Dermis microvascular lymphatic vessel endothelial cell (primary cell): ENCODE measurements around the gene UPK1A. TPM values are rescaled to one million over a fixed set of nuclear protein-coding genes. Genes with fewer than 3 reads are reported as not detected.
"Not testable (repeated sequence)": the region's sequence is repeated elsewhere in the genome, so short reads cannot be mapped to it uniquely, and the experiment has no call there.

Experiments used
- DNase-seq, 2 donors: peaks; one replicate each; pipeline versions ENCODE4 v3.0.0 to v3.0.0-alpha.2; 2010; ENCODE audit warnings: low read depth in 2 of 2
- total RNA-seq: library from RNA; depleted of rRNA; stranded (reverse); fragments of >200 nt; gene quantifications from 2 replicates; pipeline ENCODE4 v1.2.1, GENCODE V29; 2014

Gene UPK1A
- total RNA-seq, 1 donor from 2014 or later: not detected

DNA sequence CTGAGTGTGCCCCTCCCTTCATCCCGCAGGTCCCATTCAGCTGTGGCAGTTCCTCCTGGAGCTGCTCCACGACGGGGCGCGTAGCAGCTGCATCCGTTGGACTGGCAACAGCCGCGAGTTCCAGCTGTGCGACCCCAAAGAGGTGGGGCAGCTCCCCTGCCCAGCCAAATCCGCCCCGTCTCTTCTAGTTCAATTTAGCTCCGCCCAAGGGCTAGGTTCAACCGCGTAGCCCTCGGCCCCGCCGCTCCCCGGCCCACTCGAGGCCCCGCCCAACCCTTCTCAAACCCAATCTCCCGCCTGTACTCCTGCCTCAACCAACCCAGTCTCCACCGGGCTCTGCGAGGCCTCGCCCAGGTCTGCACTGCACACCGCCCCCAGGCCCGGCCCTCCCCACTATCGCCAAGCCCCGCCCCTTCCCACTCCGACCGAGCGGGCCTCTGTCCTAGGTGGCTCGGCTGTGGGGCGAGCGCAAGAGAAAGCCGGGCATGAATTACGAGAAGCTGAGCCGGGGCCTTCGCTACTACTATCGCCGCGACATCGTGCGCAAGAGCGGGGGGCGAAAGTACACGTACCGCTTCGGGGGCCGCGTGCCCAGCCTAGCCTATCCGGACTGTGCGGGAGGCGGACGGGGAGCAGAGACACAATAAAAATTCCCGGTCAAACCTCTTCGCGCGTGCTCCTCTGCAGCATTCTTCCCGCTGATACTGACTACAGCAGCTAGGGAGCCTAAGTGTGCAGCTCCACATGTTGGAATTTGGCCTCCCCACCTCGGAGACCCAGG lies 21.9 kb upstream of the UPK1A start:
- peak; percentile 90 to 96 for DNase-seq

DNA sequence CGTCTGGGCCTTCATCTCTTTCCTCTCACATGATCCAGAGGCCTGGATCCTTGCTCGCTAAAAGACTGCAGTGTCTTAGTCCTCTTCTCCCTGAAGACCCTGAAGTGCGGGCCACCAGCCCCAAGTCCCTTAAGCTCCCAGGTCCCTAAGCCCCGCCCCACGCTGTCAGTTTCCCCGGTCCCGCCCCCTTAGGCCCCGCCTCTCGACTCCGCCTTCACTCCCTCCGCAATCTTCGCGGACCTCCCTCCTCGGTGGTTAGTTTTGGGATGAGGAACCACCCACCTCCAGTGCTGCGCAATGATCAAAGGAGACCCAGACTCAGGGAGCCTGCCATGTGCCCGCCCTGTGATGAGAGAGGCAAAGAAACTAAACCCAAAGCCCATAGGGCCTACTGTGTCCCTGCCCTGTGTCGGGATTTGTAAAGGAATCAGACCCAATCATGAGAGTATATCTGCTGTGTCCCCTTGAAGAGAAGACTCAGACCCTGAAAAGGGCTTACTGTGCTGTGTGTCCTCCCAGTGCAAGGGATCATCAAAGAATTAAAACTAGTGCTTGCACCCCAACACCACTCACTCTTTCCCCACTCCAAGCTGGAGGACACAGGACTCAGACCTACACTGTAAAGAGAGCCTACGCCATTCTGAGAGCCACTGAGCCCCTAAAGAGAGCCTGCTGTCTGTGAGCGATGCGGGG lies 21.2 kb upstream of the UPK1A start:
- DNase-seq: peak in 1 of 2 donors; percentile 52

DNA sequence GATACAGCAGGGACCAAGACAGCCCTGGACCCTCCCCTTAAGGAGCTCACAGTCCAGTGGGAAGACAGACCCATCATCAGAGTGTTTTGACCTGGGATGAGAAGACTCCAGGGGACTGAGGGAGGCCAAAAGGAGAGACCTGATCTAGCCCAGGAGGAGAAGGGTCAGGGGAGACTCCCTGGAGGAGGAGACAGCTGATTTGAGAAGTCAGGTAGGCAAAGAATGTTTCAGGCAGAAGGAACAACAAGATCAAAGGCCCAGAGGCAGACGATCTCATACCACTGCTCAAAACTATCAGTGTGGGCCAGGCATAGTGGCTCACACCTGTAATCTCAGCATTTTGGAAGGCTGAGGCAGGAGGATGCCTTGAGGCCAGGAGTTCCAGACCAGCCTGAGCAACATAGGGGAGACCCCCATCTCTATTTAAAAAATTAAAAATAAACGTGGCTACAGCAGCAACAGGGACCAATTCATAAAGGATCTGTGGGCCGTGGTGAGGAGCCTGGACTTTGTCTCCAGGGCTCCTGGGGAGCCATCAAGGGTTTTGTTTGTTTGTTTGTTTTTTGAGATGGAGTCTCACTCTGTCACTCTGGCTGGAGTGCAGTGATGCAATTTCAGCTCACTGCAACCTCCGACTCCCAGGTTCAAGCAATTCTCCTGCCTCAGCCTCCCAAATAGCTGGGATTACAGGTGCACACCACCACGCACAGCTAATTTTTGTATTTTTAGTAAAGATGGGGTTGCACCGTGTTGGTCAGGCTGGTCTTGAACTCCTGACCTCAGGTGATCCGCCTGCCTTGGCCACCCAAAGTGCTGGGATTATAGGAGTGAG lies 20.4 kb upstream of the UPK1A start:
- no peak for DNase-seq

DNA sequence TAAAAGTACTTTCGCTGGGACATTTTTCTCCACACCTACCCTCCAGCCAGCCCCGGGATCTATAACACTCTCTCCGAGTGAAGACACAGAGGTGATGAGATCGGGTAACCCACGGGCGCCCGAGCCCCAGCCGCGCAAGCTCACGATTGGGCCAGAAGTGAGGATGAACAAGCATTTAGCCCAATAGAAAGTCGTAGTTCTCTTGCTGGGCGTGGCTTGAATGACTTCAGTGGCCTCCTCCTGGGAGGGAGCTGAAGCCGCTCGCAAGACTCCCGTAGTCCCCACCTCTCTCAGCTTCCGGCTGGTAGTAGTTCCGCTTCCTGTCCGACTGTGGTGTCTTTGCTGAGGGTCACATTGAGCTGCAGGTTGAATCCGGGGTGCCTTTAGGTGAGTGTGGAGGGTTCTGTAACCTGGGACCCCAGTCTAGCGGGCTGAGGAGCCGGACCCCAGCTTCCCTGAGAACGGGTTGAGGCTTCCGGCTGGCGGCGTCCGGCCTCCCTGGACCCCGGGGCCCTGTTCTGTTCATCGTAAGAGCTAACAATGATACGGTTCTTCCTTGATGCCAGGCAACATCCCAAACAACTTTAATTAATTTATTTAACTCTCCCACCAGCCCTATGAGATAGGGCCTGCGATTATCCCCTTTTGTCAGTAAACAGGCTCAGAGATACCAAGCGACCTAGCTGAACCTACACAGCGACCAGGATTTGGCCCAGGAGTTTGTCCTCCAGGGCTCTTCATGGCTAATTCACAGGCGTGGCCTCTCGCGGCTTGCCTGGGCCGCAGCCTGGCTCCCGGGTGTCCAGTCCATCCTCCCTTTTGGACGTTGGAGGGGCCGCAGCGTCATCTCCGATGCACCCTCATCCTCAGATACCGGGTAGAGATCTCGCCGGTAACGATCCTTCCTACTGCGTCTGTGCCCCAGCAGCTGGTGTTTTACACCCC lies 18.0 kb upstream of the UPK1A start, which contains the start of gene COX6B1:
COX6B1 (plus strand) TSS at position 307 of the 945 bp plus-strand sequence. CDS start 2,921 bp downstream, outside the sequence.
- peak; percentile 89 to 95 for DNase-seq

DNA sequence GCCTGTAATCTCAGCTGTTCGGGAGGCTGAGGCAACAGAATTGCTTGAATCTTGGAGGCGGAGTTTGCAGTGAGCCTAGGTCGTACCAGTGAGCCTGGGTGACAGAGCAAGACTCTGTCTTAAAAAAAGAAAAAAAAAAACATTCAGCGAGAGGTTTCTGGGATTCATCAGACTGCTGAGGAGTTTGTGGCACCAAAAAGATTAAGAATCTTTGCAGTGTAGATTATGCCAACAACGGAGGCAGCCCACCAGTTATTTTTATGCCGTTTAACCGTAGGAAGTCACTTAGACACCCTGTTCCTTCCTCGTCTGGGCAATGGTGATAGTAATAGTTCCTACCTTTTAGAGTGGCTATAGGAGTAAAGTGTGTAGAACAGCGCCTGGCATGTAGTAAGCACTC lies 15.7 kb upstream of the UPK1A start:
- no peak for DNase-seq

DNA sequence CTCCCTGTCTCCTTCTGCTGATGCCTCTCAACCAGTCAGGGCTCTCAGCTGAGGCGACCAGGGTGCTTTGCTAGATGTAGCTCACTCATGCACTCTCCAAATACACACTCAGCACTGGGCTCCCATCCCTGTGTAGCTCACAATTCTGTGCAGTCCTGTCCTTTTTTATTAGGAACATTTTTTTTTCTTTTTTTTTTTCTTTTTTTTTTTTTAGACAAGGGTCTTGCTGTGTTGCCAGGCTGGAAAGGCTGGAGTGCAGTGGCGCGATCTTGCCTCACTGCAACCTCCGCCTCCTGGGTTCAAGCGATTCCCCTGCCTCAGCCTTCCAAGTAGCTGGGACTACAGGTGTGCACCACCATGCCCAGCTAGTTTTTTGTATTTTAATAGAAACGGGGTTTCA lies 11.5 kb upstream of the UPK1A start:
- not testable (repeated sequence) for DNase-seq

DNA sequence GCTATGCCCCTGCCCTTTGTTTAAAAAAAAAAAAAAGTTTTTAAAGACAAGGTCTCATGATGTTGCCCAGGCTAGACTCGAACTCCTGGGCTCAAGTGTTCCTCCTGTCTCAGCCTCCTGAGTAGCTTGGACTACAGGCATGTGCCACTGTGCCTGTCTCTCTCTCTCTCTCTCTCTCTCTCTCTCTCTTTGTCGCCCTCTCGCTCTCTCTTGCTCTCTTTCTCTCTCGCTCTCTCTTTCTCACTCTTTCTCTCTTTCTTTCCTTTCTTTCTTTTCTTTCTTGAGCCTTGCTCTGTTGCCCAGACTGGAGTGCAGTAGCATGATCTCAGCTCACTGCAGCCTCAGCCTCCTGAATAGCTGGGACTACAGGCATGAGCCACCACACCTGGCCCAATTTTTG lies 10.7 kb upstream of the UPK1A start:
- DNase-seq: no peak

DNA sequence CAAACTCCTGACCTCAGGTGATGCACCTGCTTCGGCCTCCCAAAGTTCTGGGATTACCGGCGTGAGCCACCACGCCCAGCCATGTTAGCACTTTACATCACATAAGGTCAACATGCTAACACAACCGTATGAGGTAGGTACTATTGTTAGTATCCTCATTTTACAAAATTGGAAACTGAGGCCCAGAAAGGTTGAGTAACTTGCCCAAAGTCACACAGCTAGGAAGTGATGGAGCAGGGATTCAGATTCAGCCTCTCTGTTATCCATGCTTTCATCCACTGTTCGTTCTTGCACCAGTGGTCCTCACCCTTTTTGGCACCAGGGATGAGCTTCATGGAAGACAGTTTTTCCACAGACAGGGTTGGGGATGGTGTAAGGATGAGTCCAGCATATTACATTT lies 9.6 kb upstream of the UPK1A start:
- DNase-seq: no peak

DNA sequence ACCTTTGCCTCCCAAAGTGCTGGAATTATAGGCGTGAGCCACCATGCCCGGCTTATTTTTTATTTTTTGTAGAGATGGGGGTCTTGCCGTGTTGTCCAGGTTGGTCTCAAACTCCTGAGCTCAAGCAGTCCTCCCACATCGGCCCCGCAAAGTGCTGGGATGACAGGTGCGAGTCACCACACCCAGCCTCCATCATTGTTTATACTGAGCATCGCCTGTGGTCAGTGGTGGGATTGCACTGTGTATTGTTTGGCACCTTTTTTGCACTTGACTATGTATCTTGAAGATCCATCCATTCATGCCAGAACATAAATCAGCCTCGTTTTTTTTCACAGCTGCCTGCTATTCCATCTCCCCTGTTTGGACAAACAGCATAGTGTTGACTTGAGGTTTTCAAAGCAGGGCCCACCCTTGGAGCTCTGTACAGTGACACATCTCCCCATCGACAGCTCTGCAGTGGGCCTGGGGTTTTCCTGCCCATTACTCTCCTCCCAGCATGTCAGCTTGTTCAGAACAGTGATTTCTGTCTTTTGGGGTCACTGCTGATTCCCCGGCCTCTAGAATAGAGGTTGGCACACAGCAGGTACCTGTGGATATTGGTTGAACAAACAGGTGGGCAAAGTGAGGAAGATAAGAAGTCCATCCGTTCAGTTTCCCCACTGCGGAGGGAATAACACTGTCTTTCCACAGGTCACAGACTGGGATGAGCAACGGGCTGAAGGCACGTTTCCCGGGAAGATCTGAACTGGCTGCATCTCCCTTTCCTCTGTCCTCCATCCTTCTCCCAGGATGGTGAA lies 8.2 kb upstream of the UPK1A start:
- peak in 1 of 2 donors; percentile 21 for DNase-seq

DNA sequence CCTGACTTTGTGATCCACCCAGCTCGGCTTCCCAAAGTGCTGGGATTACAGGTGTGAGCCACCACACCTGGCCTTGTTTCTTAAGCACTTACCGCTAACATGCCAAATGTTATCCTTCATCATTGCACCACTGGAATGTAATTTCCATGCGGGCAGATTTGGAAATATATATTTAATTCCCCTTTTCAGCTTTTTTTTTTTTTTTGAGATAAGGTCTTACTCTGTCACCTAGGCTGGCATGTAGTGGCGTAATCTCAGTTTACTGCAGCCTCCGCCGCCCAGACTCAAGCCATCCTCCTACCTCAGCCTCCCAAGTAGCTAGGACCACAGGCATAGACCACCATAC lies 4.3 kb upstream of the UPK1A start:
- DNase-seq: no peak

DNA sequence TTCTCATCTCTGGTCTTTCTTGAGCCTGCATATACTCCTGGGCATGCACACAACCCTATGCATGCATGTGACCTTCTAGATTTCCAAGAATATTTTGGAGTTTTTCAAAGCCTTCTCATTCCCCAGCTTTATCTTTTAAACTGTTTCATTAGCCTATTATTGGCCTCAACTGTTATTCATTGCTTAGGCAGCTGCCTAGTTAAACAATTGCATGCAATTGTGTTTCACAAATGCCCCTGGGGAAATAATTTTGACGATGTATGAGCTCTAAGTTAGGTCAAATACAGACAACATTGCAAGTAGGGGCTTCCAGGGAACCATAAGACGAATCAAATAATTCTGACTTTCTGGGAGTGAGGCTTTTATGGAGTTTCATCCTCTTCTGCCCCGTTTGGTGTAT lies 2.3 kb upstream of the UPK1A start:
- no peak for DNase-seq

DNA sequence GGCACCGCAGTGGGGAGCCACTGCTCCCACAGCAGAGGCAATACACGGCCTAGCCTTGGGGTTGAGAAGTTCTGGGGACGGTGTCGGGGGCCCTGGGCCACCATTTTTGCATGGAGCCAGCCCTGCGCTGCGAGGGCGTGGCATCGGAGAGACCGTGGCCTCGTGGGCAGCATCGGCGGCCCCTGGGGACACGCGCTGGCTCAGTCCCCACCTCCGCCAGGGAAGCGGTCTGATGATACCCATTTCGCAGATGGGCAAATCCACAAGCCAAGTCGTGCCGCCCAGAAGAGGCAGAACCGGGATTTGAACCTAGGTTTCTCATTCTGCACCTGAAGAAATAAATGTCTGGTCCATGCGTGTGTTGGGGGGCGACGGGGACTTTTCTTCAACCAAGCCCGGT lies 1.2 kb upstream of the UPK1A start:
- DNase-seq: no peak

DNA sequence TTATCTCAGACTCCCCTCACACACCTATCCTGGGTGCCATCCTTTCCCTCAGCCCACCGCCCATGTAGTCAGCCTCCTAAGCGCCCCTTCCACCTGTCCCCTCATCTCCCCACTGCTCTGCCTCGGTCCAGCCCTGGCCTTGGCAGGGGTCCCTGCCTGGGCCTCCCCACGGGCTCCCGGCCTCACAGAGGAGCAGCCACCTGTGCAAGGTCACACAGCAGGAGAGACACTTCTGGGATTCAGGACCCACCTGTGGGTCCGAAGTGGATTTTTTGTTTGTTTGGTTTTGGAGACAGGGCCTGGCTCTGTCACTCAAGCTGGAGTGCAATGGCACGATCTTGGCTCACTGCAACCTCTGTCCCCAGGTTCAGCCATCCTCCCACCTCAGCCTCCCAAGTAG lies 713 bp upstream of the UPK1A start:
- no peak for DNase-seq

DNA sequence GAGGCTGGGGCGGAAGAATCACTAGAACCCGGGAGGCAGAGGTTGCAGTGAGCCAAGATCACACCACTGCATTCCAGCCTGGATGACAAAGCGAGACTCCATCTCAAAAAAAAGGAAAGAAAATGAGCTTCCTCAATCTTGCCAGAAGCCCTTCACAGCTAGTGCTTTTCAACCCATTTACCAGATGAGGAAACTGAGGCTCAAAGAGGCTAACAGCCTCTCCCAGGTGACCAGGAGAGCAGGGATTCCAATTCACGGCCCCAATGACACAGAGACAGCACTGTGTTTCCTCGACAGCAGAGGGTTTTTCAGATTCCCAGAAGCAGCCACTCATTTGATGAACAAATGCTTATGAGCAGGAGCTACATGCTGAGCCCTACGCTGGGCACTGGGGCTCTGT lies 3.2 kb downstream of the UPK1A start:
- no peak for DNase-seq

DNA sequence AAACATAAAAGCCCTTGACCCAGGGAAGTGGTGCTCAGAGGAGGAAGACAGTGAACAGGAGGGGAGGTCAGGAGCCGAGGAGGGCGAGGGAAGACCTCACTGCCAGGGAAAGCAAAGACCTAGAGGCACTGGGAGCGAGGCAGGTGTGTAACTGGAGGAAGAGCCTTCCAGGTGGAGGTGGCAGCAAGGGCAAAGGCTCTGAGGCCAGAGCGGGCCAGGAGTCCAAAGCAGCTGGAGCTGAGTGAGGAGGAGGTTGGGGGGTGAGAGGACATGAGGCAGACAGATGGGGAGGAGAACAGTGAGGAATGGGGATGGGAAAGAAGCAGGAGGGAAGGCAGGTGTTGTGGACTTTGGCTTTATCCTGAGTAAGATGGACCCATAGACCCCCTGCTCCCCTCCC lies 3.7 kb downstream of the UPK1A start:
- DNase-seq: no peak

DNA sequence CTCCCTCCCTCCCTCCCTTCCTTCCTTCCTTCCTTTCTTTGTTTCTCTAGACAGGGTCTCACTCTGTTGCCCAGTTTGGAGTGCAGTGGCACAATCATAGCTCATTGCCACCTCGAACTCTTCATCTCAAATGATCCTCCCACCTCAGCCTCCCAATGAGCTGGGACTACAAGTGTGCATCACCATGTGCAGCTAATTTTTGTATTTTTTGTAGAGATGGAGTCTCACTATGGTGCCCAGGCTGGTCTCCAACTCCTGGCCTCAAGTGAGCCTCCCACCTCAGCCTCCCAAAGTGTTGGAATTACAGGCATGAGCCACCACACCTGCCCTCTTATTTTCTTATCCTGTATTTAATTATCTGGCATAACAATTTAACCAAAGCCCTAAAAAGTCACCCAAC lies 4.4 kb downstream of the UPK1A start:
- no peak for DNase-seq

DNA sequence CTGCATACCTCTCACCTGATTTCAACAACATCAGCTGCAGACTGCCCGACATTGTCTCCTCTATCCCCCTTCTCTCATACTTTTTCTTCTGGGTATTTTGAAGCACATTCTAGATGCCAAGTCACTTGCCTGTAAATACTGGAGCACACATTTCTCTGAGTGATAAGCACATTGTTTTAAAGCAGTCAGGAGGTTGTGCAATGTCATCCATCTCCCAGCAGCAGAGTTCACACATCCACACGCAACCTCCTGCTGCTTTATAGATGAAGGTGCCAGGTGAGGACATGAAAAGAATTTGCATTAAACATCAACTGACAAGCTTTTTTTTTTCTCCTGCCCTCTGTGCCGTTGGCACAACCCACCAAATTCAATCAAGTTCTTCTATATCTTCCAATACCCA lies 5.5 kb downstream of the UPK1A start:
- DNase-seq: no peak

DNA sequence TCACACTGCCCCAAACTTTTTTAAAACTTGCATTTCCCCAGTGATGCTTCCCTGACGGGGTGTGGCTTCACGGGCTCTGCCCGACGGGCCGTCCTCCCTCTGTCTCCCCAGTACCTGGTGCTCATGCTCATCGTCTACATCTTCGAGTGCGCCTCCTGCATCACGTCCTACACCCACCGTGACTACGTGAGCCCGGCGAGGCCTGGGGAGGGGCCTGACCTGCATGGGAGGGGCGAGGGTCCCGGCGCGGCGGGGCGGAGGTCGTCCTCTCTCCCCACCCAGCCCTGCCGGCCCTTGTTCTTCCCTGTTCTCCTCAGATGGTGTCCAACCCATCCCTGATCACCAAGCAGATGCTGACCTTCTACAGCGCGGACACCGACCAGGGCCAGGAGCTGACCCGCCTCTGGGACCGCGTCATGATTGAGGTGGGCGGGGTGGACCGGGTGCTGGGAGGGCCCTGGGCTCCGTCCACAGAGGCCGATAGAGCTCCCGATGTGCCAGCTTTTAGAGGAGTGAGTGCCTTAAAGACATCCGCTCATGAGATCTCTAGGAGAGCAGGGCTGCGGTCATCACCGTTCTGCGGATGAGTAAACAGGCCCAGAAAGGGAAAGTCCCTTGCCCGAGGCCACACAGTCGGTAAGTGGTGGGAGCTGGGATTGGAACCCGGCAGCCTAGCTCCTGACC lies 6.9 kb downstream of the UPK1A start:
- DNase-seq: peak in 1 of 2 donors; percentile 17

DNA sequence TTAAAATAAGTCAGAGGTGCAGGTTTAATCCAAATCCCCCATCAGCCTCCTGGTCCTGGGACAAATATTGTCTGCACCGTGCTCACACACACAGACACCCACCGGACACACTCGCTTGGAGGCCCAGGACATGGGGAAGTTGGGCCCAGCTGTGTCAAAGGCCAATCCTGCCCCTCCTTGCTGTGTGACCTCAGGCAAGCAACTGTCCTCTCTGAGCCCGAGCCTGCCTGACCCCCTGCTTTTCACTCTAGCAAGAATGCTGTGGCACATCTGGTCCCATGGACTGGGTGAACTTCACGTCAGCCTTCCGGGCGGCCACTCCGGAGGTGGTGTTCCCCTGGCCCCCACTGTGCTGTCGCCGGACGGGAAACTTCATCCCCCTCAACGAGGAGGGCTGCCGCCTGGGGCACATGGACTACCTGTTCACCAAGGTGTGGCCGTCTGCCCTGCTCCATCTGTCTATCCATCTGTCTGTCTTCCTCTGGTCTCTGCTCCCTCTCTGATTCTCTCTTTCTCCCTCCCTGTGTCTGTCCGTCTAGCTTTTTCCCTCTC lies 9.3 kb downstream of the UPK1A start:
- DNase-seq: no peak
